Measurements from ENCODE around the gene HOXA7.

The HOXA7 gene

GRCh38 chr7:27145914-27146412 is 10.5 kb downstream of the HOXA7 start:
- no peak overlapping the region for H3K4me3 Mint-ChIP-seq
- H3K27me3 Mint-ChIP-seq: peaks cover 53% of the 10 kb centered on the region
- peaks cover 9% of the 10 kb centered on the region for H3K4me1 Mint-ChIP-seq (ENCODE audit: low read depth)
- H3K36me3 Mint-ChIP-seq (ENCODE audit: low read depth): no peaks in the 10 kb centered on the region
- no peak overlapping the region for H3K27ac Mint-ChIP-seq
- H3K9me3 Mint-ChIP-seq: no peaks in the 10 kb centered on the region

GRCh38 chr7:27145165-27145913 is 11.1 kb downstream of the HOXA7 start:
- no peak overlapping the region for H3K4me3 Mint-ChIP-seq
- H3K36me3 Mint-ChIP-seq (ENCODE audit: low read depth): no peaks in the 10 kb centered on the region
- H3K9me3 Mint-ChIP-seq: no peaks in the 10 kb centered on the region
- no peak overlapping the region for H3K27ac Mint-ChIP-seq
- peaks cover 48% of the 10 kb centered on the region for H3K27me3 Mint-ChIP-seq
- H3K4me1 Mint-ChIP-seq (ENCODE audit: low read depth): peaks cover 7% of the 10 kb centered on the region

- Mint-ChIP-seq H3K9me3 (no peaks in the 10 kb centered on the region), H3K27me3 (peaks cover 44% of the 10 kb centered on the region), H3K4me3 (no peak overlapping the region), H3K4me1 (ENCODE audit: low read depth) (peaks cover 7% of the 10 kb centered on the region), H3K36me3 (ENCODE audit: low read depth) (no peaks in the 10 kb centered on the region), H3K27ac (no peak overlapping the region)
Measured at GRCh38 chr7:27144781-27145164, 11.7 kb downstream of the HOXA7 start.

GRCh38 chr7:27143950-27144780 is 12.3 kb downstream of the HOXA7 start:
- Mint-ChIP-seq H3K4me1 (ENCODE audit: low read depth) (peaks cover 7% of the 10 kb centered on the region), H3K27ac (no peak overlapping the region), H3K27me3 (peaks cover 38% of the 10 kb centered on the region), H3K9me3 (no peaks in the 10 kb centered on the region), H3K36me3 (ENCODE audit: low read depth) (no peaks in the 10 kb centered on the region), H3K4me3 (no peak overlapping the region)

GRCh38 chr7:27143023-27143949 is 13.2 kb downstream of the HOXA7 start, which contains the start of gene HOXA5:
Gene HOXA5 (minus strand): TSS chr7:27143681. CDS start chr7:27143607, 74 bp downstream.
- Mint-ChIP-seq H3K27ac (no peak within 1 kb of the TSS), H3K4me3 (no peak within 1 kb of the TSS), H3K27me3 (peaks cover 39% of the 10 kb centered on the region)

GRCh38 chr7:27142580-27143022 is 13.9 kb downstream of the HOXA7 start:
- no peaks in the 10 kb centered on the region for H3K9me3 Mint-ChIP-seq
- no peaks in the 10 kb centered on the region for H3K4me1 Mint-ChIP-seq (ENCODE audit: low read depth)
- no peaks in the 10 kb centered on the region for H3K36me3 Mint-ChIP-seq (ENCODE audit: low read depth)
- no peak overlapping the region for H3K4me3 Mint-ChIP-seq
- peaks cover 42% of the 10 kb centered on the region for H3K27me3 Mint-ChIP-seq
- no peak overlapping the region for H3K27ac Mint-ChIP-seq

More at GRCh38 chr7:27143023-27143949, 13.2 kb downstream of the HOXA7 start, which contains the start of gene HOXA5:
- H3K9me3 Mint-ChIP-seq: no peaks in the 10 kb centered on the region
- peaks cover 4% of the 10 kb centered on the region for H3K4me1 Mint-ChIP-seq (ENCODE audit: low read depth)
- no peaks in the 10 kb centered on the region for H3K36me3 Mint-ChIP-seq (ENCODE audit: low read depth)

GRCh38 chr7:27141923-27142579 is 14.4 kb downstream of the HOXA7 start:
- Mint-ChIP-seq H3K4me3 (no peak overlapping the region), H3K27ac (no peak overlapping the region), H3K36me3 (ENCODE audit: low read depth) (no peaks in the 10 kb centered on the region), H3K27me3 (peaks cover 43% of the 10 kb centered on the region), H3K4me1 (ENCODE audit: low read depth) (no peaks in the 10 kb centered on the region), H3K9me3 (no peaks in the 10 kb centered on the region)

GRCh38 chr7:27141137-27141922 is 15.1 kb downstream of the HOXA7 start:
- H3K9me3 Mint-ChIP-seq: no peaks in the 10 kb centered on the region
- H3K4me3 Mint-ChIP-seq: no peak overlapping the region
- H3K27ac Mint-ChIP-seq: no peak overlapping the region
- no peaks in the 10 kb centered on the region for H3K36me3 Mint-ChIP-seq (ENCODE audit: low read depth)
- H3K27me3 Mint-ChIP-seq: peaks cover 38% of the 10 kb centered on the region
- H3K4me1 Mint-ChIP-seq (ENCODE audit: low read depth): no peaks in the 10 kb centered on the region

- Mint-ChIP-seq H3K4me1 (ENCODE audit: low read depth) (peaks cover 7% of the 10 kb centered on the region), H3K27me3 (peaks cover 43% of the 10 kb centered on the region), H3K4me3 (no peak overlapping the region), H3K9me3 (no peaks in the 10 kb centered on the region), H3K27ac (no peak overlapping the region), H3K36me3 (ENCODE audit: low read depth) (no peaks in the 10 kb centered on the region)
Measured at GRCh38 chr7:27140126-27140857, 16.2 kb downstream of the HOXA7 start.

GRCh38 chr7:27139334-27140125 is 16.9 kb downstream of the HOXA7 start:
- peaks cover 46% of the 10 kb centered on the region for H3K27me3 Mint-ChIP-seq
- no peaks in the 10 kb centered on the region for H3K9me3 Mint-ChIP-seq

GRCh38 chr7:27138985-27139333 is 17.5 kb downstream of the HOXA7 start:
- H3K4me3 Mint-ChIP-seq: no peak overlapping the region
- H3K36me3 Mint-ChIP-seq (ENCODE audit: low read depth): no peaks in the 10 kb centered on the region

More at GRCh38 chr7:27139334-27140125, 16.9 kb downstream of the HOXA7 start:
- no peaks in the 10 kb centered on the region for H3K36me3 Mint-ChIP-seq (ENCODE audit: low read depth)
- no peak overlapping the region for H3K4me3 Mint-ChIP-seq
- peaks cover 15% of the 10 kb centered on the region for H3K4me1 Mint-ChIP-seq (ENCODE audit: low read depth)
- H3K27ac Mint-ChIP-seq: no peak overlapping the region

GRCh38 chr7:27138472-27138871 is 18.0 kb downstream of the HOXA7 start:
- H3K27ac Mint-ChIP-seq: no peak overlapping the region
- peaks cover 56% of the 10 kb centered on the region for H3K27me3 Mint-ChIP-seq

More at GRCh38 chr7:27138985-27139333, 17.5 kb downstream of the HOXA7 start:
- Mint-ChIP-seq H3K27ac (no peak overlapping the region), H3K4me1 (ENCODE audit: low read depth) (peaks cover 21% of the 10 kb centered on the region), H3K9me3 (no peaks in the 10 kb centered on the region), H3K27me3 (peaks cover 51% of the 10 kb centered on the region)

More at GRCh38 chr7:27138472-27138871, 18.0 kb downstream of the HOXA7 start:
- Mint-ChIP-seq H3K9me3 (no peaks in the 10 kb centered on the region), H3K36me3 (ENCODE audit: low read depth) (no peaks in the 10 kb centered on the region), H3K4me1 (ENCODE audit: low read depth) (peaks cover 24% of the 10 kb centered on the region), H3K4me3 (no peak overlapping the region)
